Rectal smooth muscle tissue (tissue), 1 donor: ENCODE data around the gene KRTAP1-4.
"Not testable (repeated sequence)": the region's sequence is repeated elsewhere in the genome, so short reads cannot be mapped to it uniquely, and the experiment has no call there.

Source experiments
- H3K27ac ChIP-seq: one replicate; pipeline ENCODE4 v1.7.0; 2013; ENCODE audit warnings: low read depth, low read length, inconsistent platforms
- H3K27me3 ChIP-seq: one replicate; pipeline ENCODE4 v1.7.0; 2013; ENCODE audit warnings: low read length; ENCODE audit not compliant: control insufficient read depth, insufficient read depth
- H3K36me3 ChIP-seq: one replicate; pipeline ENCODE4 v1.7.0; 2013; ENCODE audit warnings: low read length; ENCODE audit not compliant: control insufficient read depth, insufficient read depth
- H3K4me1 ChIP-seq: one replicate; pipeline ENCODE4 v1.7.0; 2013; ENCODE audit warnings: low read length; ENCODE audit not compliant: control insufficient read depth, insufficient read depth
- H3K4me3 ChIP-seq: one replicate; pipeline ENCODE4 v1.7.0; 2013; ENCODE audit warnings: low read length
- H3K9ac ChIP-seq: one replicate; pipeline ENCODE4 v1.7.0; 2013; ENCODE audit warnings: low read length

Gene KRTAP1-4

GRCh38 chr17:41040783-41041571 lies 11.0 kb upstream of the KRTAP1-4 start, which contains the start of gene KRTAP1-1:
Gene KRTAP1-1, minus strand, starts transcription at chr17:41041450. Its CDS starts 53 bp downstream, at chr17:41041397.
- not testable (repeated sequence) for H3K9ac ChIP-seq, H3K4me3 ChIP-seq, H3K27ac ChIP-seq, H3K4me1 ChIP-seq, H3K36me3 ChIP-seq, H3K27me3 ChIP-seq

- no peaks in the 10 kb centered on the region for H3K27me3 ChIP-seq
- H3K4me1 ChIP-seq, result no peaks in the 10 kb centered on the region
- H3K9ac ChIP-seq, result no peak overlapping the region
- no peaks in the 10 kb centered on the region for H3K36me3 ChIP-seq
- no peak overlapping the region for H3K4me3 ChIP-seq
- H3K27ac ChIP-seq, result no peak overlapping the region
Measured at GRCh38 chr17:41037853-41038350, 7.9 kb upstream of the KRTAP1-4 start.

- not testable (repeated sequence) for H3K4me1 ChIP-seq, H3K9ac ChIP-seq
Measured at GRCh38 chr17:41034346-41034935, 4.4 kb upstream of the KRTAP1-4 start, which contains the start of gene KRTAP1-3. Gene KRTAP1-3, minus strand, starts transcription at chr17:41034874. Its CDS starts 53 bp downstream, at chr17:41034821.

GRCh38 chr17:41026715-41027471 lies 3.1 kb downstream of the KRTAP1-4 start, which contains the start of gene KRTAP1-5:
Gene KRTAP1-5, minus strand, starts transcription at chr17:41027208. Its CDS starts 53 bp downstream, at chr17:41027155.
- no peaks in the 10 kb centered on the region for H3K4me1 ChIP-seq

More at GRCh38 chr17:41034346-41034935, 4.4 kb upstream of the KRTAP1-4 start, which contains the start of gene KRTAP1-3:
- H3K4me3 ChIP-seq, H3K27ac ChIP-seq, H3K36me3 ChIP-seq, H3K27me3 ChIP-seq: not testable (repeated sequence)

GRCh38 chr17:41024697-41025096 lies 5.3 kb downstream of the KRTAP1-4 start:
- Histone ChIP-seq H3K27me3 (no peaks in the 10 kb centered on the region), H3K4me3 (no peak overlapping the region), H3K36me3 (no peaks in the 10 kb centered on the region), H3K9ac (no peak overlapping the region), H3K27ac (no peak overlapping the region), H3K4me1 (no peaks in the 10 kb centered on the region)

More at GRCh38 chr17:41026715-41027471, 3.1 kb downstream of the KRTAP1-4 start, which contains the start of gene KRTAP1-5:
- no peaks in the 10 kb centered on the region for H3K27me3 ChIP-seq
- no peak within 1 kb of the TSS for H3K4me3 ChIP-seq
- no peak within 1 kb of the TSS for H3K9ac ChIP-seq
- H3K36me3 ChIP-seq, result no peaks in the 10 kb centered on the region
- no peak within 1 kb of the TSS for H3K27ac ChIP-seq

- Histone ChIP-seq H3K9ac (no peak overlapping the region), H3K27ac (no peak overlapping the region), H3K36me3 (no peaks in the 10 kb centered on the region), H3K27me3 (no peaks in the 10 kb centered on the region), H3K4me3 (no peak overlapping the region), H3K4me1 (no peaks in the 10 kb centered on the region)
Measured at GRCh38 chr17:41020336-41020735, 9.7 kb downstream of the KRTAP1-4 start.

GRCh38 chr17:41019415-41019814 lies 10.6 kb downstream of the KRTAP1-4 start:
- Histone ChIP-seq H3K9ac (no peak overlapping the region), H3K27ac (no peak overlapping the region), H3K4me3 (no peak overlapping the region), H3K27me3 (no peaks in the 10 kb centered on the region), H3K4me1 (no peaks in the 10 kb centered on the region), H3K36me3 (no peaks in the 10 kb centered on the region)

- no peaks in the 10 kb centered on the region for H3K27me3 ChIP-seq
- H3K9ac ChIP-seq, result no peak overlapping the region
- no peaks in the 10 kb centered on the region for H3K36me3 ChIP-seq
- H3K27ac ChIP-seq, result no peak overlapping the region
- H3K4me1 ChIP-seq, result no peaks in the 10 kb centered on the region
- no peak overlapping the region for H3K4me3 ChIP-seq
Measured at GRCh38 chr17:41018541-41018940, 11.5 kb downstream of the KRTAP1-4 start.

- no peak overlapping the region for H3K9ac ChIP-seq
- no peak overlapping the region for H3K4me3 ChIP-seq
- H3K27ac ChIP-seq, result no peak overlapping the region
- no peaks in the 10 kb centered on the region for H3K36me3 ChIP-seq
- H3K4me1 ChIP-seq, result no peaks in the 10 kb centered on the region
- H3K27me3 ChIP-seq, result no peaks in the 10 kb centered on the region
Measured at GRCh38 chr17:41016578-41017215, 13.3 kb downstream of the KRTAP1-4 start.

GRCh38 chr17:41015454-41015853 lies 14.5 kb downstream of the KRTAP1-4 start:
- Histone ChIP-seq H3K27ac (no peak overlapping the region), H3K4me3 (no peak overlapping the region), H3K9ac (no peak overlapping the region), H3K27me3 (no peaks in the 10 kb centered on the region), H3K36me3 (no peaks in the 10 kb centered on the region), H3K4me1 (no peaks in the 10 kb centered on the region)

- no peaks in the 10 kb centered on the region for H3K27me3 ChIP-seq
- H3K36me3 ChIP-seq, result no peaks in the 10 kb centered on the region
- no peak overlapping the region for H3K27ac ChIP-seq
- H3K4me1 ChIP-seq, result no peaks in the 10 kb centered on the region
- H3K4me3 ChIP-seq, result no peak overlapping the region
- no peak overlapping the region for H3K9ac ChIP-seq
Measured at GRCh38 chr17:41013606-41014005, 16.4 kb downstream of the KRTAP1-4 start.

- Histone ChIP-seq H3K4me3 (no peak overlapping the region), H3K27ac (no peak overlapping the region), H3K36me3 (no peaks in the 10 kb centered on the region), H3K27me3 (no peaks in the 10 kb centered on the region), H3K9ac (no peak overlapping the region), H3K4me1 (no peaks in the 10 kb centered on the region)
Measured at GRCh38 chr17:41013181-41013580, 16.8 kb downstream of the KRTAP1-4 start.
